Ishikawa (cell line): ENCODE measurements around the gene RIIAD1.

Source experiments
- CREB1 ChIP-seq: IDR thresholded peaks from 2 replicates; pipeline ENCODE4 v1.6.1; 2012; ENCODE audit warnings: low read depth
- EP300 ChIP-seq: IDR thresholded peaks from 2 replicates; pipeline ENCODE4 v1.6.1; 2012; ENCODE audit warnings: borderline replicate concordance
- FOXM1 ChIP-seq: IDR thresholded peaks from 2 replicates; pipeline ENCODE4 v1.6.1; 2012; ENCODE audit warnings: low read depth, borderline replicate concordance
- MAX ChIP-seq: IDR thresholded peaks from 2 replicates; pipeline ENCODE4 v1.6.1; 2012
- NFIC ChIP-seq: IDR thresholded peaks from 2 replicates; pipeline ENCODE4 v1.6.1; 2012
- RAD21 ChIP-seq: IDR thresholded peaks from 2 replicates; pipeline ENCODE4 v1.6.1; 2012; ENCODE audit warnings: low read depth
- REST ChIP-seq: IDR thresholded peaks from 2 replicates; pipeline ENCODE4 v1.6.1; 2012; ENCODE audit warnings: low read depth, mild to moderate bottlenecking
- TAF1 ChIP-seq: IDR thresholded peaks from 2 replicates; pipeline ENCODE4 v1.6.1; 2012; ENCODE audit warnings: low read depth, mild to moderate bottlenecking
- TCF12 ChIP-seq: IDR thresholded peaks from 2 replicates; pipeline ENCODE4 v1.6.1; 2012; ENCODE audit warnings: low read depth
- TEAD4 ChIP-seq: IDR thresholded peaks from 2 replicates; pipeline ENCODE4 v1.6.1; 2012
- USF1 ChIP-seq: IDR thresholded peaks from 2 replicates; pipeline ENCODE4 v1.6.1; 2012
- YY1 ChIP-seq: IDR thresholded peaks from 2 replicates; pipeline ENCODE4 v1.6.1; 2012; ENCODE audit warnings: low read depth
- ZBTB7A ChIP-seq: IDR thresholded peaks from 2 replicates; pipeline ENCODE4 v1.6.1; 2012; ENCODE audit warnings: low read depth

- no peak for TF ChIP-seq YY1
- no peak for TF ChIP-seq EP300
- no peak for TF ChIP-seq REST
- no peak for TF ChIP-seq TAF1
- TF ChIP-seq CREB1, result no peak
- no peak for TF ChIP-seq ZBTB7A
- TF ChIP-seq FOXM1, result no peak
- TF ChIP-seq USF1, result no peak
- TF ChIP-seq MAX, result no peak
- no peak for TF ChIP-seq RAD21
- no peak for TF ChIP-seq NFIC
- no peak for TF ChIP-seq TCF12
- no peak for TF ChIP-seq TEAD4
Measured at GRCh38 chr1:151713044-151713443, 8.3 kb upstream of the RIIAD1 start.
